K562 (cell line): ENCODE results near the gene TCEA3. TPM values are rescaled to one million over a fixed set of nuclear protein-coding genes. Genes with fewer than 3 reads are reported as not detected.

Source experiments
- ATAC-seq: fragments of 200-7000 bp; cut with Tn5 transposase; 3 replicates; pipeline ENCODE4 v1.9.1; 2020; ENCODE audit warnings: moderate library complexity
- BruUV-seq: library from RNA; stranded (reverse); fragments of 400-500 nt; replicated peaks from 2 replicates; lab custom pipeline; 2021; lab: Mats Ljungman, UMichigan
- CTCF ChIA-PET: fragments of 300-600 bp; formaldehyde crosslinking; extraction: SDS; loops from one replicate; lab custom pipeline; 2021; ENCODE audit warnings: low intra/inter-chr PET ratio; lab: Yijun Ruan, JAX
- POLR2A ChIA-PET: fragments of 300-600, 350-650 bp; sonication (Branson Sonifier 250); formaldehyde crosslinking; extraction: SDS; loops from one replicate; lab custom pipeline; 2021; ENCODE audit warnings: antibody characterized with exemption, inconsistent platforms; lab: Yijun Ruan, JAX
- DNase-seq, 4 experiments: peaks; one replicate each; pipeline versions ENCODE4 v3.0.0 to v3.0.0-alpha.2; 2011 to 2018; ENCODE audit warnings: low spot score in 3 of 4, mixed read lengths in 3 of 4; ENCODE audit errors: extremely low read depth in 1 of 4
- FAIRE-seq: peaks from 2 replicates; lab custom pipeline; 2011; peaks lifted over from hg19 to GRCh38; lab: Jason Lieb, UNC
- H2AFZ ChIP-seq: 2 replicates; pipeline ENCODE4 v1.6.0; 2011; ENCODE audit warnings: low read depth, low read length, control low read depth, inconsistent platforms
- H3K27ac ChIP-seq: fragments of 200-600 bp; 3 replicates; pipeline ENCODE4 v1.8.0; 2011; ENCODE audit warnings: low read depth, mild to moderate bottlenecking, control low read depth, inconsistent platforms, low read length, moderate library complexity, mixed read lengths; ENCODE audit errors: extremely low read depth
- H3K27me3 ChIP-seq, 2 experiments: fragments of 300-600 bp in 1 of 2; 2 replicates in 1 of 2; 3 replicates in 1 of 2; pipeline versions ENCODE4 v1.6.0 to v1.8.0; 2011; ENCODE audit warnings: inconsistent platforms in 2 of 2, low read length in 2 of 2, mild to moderate bottlenecking in 1 of 2, mixed read lengths in 1 of 2, moderate library complexity in 1 of 2; ENCODE audit not compliant: control insufficient read depth in 2 of 2, insufficient read depth in 2 of 2
- H3K36me3 ChIP-seq: fragments of 300-600 bp; 3 replicates; pipeline ENCODE4 v1.8.0; 2011; ENCODE audit warnings: mild to moderate bottlenecking, low read length, inconsistent platforms; ENCODE audit not compliant: control insufficient read depth, insufficient read depth
- H3K4me1 ChIP-seq, 2 experiments: fragments of 200-600 bp in 1 of 2; replicated peaks in 1 of 2; 2 replicates in 1 of 2; 3 replicates in 1 of 2; pipeline versions ENCODE4 v1.5.1 to v1.8.0; 2011; ENCODE audit warnings: inconsistent platforms in 2 of 2, low read length in 2 of 2, mild to moderate bottlenecking in 1 of 2, mixed read lengths in 1 of 2, moderate library complexity in 1 of 2; ENCODE audit not compliant: control insufficient read depth in 2 of 2, insufficient read depth in 2 of 2
- H3K4me2 ChIP-seq: 2 replicates; pipeline ENCODE4 v1.6.1; 2011; ENCODE audit warnings: low read length, control low read depth, inconsistent platforms, mixed read lengths; ENCODE audit not compliant: insufficient read depth
- H3K4me3 ChIP-seq: fragments of 200-600 bp; sonication (generic), shearing (Covaris generic); 2 replicates; pipeline ENCODE4 v1.5.1; 2016; ENCODE audit warnings: control low read depth, inconsistent platforms
- H3K79me2 ChIP-seq: fragments of 200-600 bp; 3 replicates; pipeline ENCODE4 v1.8.0; 2011; ENCODE audit warnings: low read length, inconsistent platforms; ENCODE audit not compliant: control insufficient read depth, insufficient read depth
- H3K9ac ChIP-seq, 2 experiments: 2 replicates each; pipeline versions ENCODE4 v1.6.0 to v1.6.1; 2011; ENCODE audit warnings: low read depth in 2 of 2, low read length in 2 of 2, control low read depth in 1 of 2, inconsistent platforms in 1 of 2, mild to moderate bottlenecking in 1 of 2, mixed read lengths in 1 of 2; ENCODE audit not compliant: insufficient read depth in 1 of 2
- H3K9me1 ChIP-seq: one replicate; pipeline ENCODE4 v1.6.0; 2011; ENCODE audit warnings: inconsistent platforms, mild to moderate bottlenecking, low read length, moderate library complexity; ENCODE audit not compliant: control insufficient read depth, insufficient read depth
- H3K9me3 ChIP-seq: replicated peaks from 2 replicates; pipeline ENCODE4 v1.5.1; 2011; ENCODE audit warnings: low read depth, low read length, inconsistent platforms; ENCODE audit not compliant: control insufficient read depth, insufficient read depth
- H4K20me1 ChIP-seq: replicated peaks from 2 replicates; pipeline ENCODE4 v1.6.1; 2011; ENCODE audit warnings: low read length, inconsistent platforms, mixed read lengths; ENCODE audit not compliant: control insufficient read depth, insufficient read depth
- ZNF316 ChIP-seq: fragments of 450-650 bp; IDR thresholded peaks from 2 replicates; pipeline ENCODE4 v1.6.1; 2016
- ZNF384 ChIP-seq: IDR thresholded peaks from 2 replicates; pipeline ENCODE4 v1.6.1; 2012; ENCODE audit warnings: low read depth, low read length, improper control_type of control experiment
- WGBS: fragments of 100-300 bp; shearing (Covaris generic); methylation state at CpG from one replicate; pipeline ENCODE4 v1.1.6; 2016; ENCODE audit warnings: low coverage, mixed read lengths; ENCODE audit not compliant: insufficient coverage; ENCODE audit errors: missing lambda C conversion rate; 5-methylcytosine and 5-hydroxymethylcytosine counted together
- in situ Hi-C: fragments of 300-500 bp; cut with MboI; formaldehyde crosslinking; loops from 4 replicates; pipeline ENCODE4 v1.15.0; 2018; ENCODE audit warnings: inconsistent platforms, mixed read lengths
- intact Hi-C: fragments of 100-400 bp; cut with micrococcal nuclease; formaldehyde crosslinking; loops from 2 replicates; pipeline ENCODE4 v1.14.2; 2022
- polyA plus RNA-seq, 8 experiments: library from polyadenylated mRNA; depleted of rRNA in 4 of 8; stranded (reverse) in 5 of 8; unstranded in 3 of 8; fragments of >200 nt; fragmentation: Nextera tagmentation in 2 of 8; fragmentation: Illumina TruSeq in 1 of 8; extraction: Ambion mirVana in 2 of 8; extraction: Trizol in 1 of 8; gene quantifications; 2 replicates each; pipeline versions ENCODE4 v1.2.1 to v1.2.3, GENCODE V29; 2011 to 2014; ENCODE audit warnings: inconsistent platforms in 1 of 8, missing spikeins in 1 of 8
- total RNA-seq, 7 experiments: library from RNA; depleted of rRNA in 6 of 7; stranded (reverse); fragments of >200 nt in 6 of 7; fragmentation: Illumina TruSeq in 2 of 7; extraction: Trizol in 2 of 7; gene quantifications; 2 replicates each; pipeline versions ENCODE4 v1.2.1 to v1.2.3, GENCODE V29; 2011 to 2021; ENCODE audit warnings: low replicate concordance in 1 of 7

TCEA3 gene
- total and polyA plus RNA-seq, 9 of the 15 experiments (the other 6 are each of a cell fraction or from before 2014, with no cell fraction given): 0.03 to 0.55 (median 0.36) TPM

DNA sequence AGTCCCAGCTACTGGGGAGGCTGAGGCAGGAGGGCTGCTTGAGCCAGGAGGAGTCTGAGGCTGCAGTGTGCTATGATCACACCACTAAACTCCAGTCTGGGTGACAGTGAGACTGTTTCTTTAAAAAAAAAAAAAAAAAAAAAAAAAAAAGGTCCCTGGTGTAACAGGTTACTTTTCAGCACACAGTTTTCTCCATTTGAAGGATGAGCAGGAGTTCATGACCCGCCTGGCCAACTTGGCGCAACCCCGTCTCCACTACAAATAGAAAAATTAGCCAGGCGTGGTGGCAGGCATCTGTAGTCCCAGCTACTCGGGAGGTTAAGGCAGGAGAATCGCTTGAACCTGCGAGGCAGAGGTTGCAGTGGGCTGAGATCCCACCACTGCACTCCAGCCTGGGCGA lies 92.8 kb downstream of the TCEA3 start:
- DNase-seq: no peak
- Histone ChIP-seq H3K4me1 (peaks cover 0 to 9% of the 10 kb centered on the region in 2 experiments; a peak in 1 of 5 replicates), H3K27me3 (no peaks in the 10 kb centered on the region), H3K36me3 (peaks cover 88% of the 10 kb centered on the region), H3K9ac (no peak overlapping the region), H3K4me3 (no peak overlapping the region), H3K9me1 (no peaks in the 10 kb centered on the region), H2AFZ (no peak overlapping the region), H4K20me1 (no peaks in the 10 kb centered on the region), H3K27ac (no peak overlapping the region)
- CTCF ChIA-PET: no interaction called here
- no TSS peak for BruUV-seq
- WGBS: 96% methylated on average over 7 of the region's 8 CpGs
- TF ChIP-seq ZNF384 (peak; percentile 60; the same call in 1 of the 2 replicates), ZNF316 (no peak)
- TF ChIP-seq, all 486 proteins: peak for 1
- no peak for ATAC-seq
- Histone ChIP-seq H3K9me3 (no peaks in the 10 kb centered on the region), H3K79me2 (peaks cover 82% of the 10 kb centered on the region), H3K4me2 (no peak overlapping the region)
- in situ Hi-C loops: no loop called here
- POLR2A ChIA-PET: interaction anchor here (0.6 to 1.3 kb wide), 2 partner anchors 13 to 565 kb away, joined by 3 to 8 read pairs; no protein-coding TSS in a partner anchor
- intact Hi-C loops: no loop called here
- no peak for FAIRE-seq

Other genes with a start within 250 kb of the TCEA3 start
- gene HTR1D, start 207.2 kb downstream of the TCEA3 start, total RNA-seq (2014; rRNA removed): not detected in 2 replicates
- gene HTR1D, start 207.2 kb downstream of the TCEA3 start, total RNA-seq (2014; rRNA removed; fragmentation: Illumina TruSeq; extraction: Trizol): not detected in 2 replicates
- gene HTR1D, start 207.2 kb downstream of the TCEA3 start, total RNA-seq (2015; rRNA removed; fragmentation: Illumina TruSeq; extraction: Trizol): not detected in 2 replicates
- 0.04 TPM in 1 of 2 replicates, not detected in the other for gene HTR1D, start 207.2 kb downstream of the TCEA3 start, total RNA-seq (2021)
- 0.04 and 0.08 TPM in 2 replicates for gene HTR1D, start 207.2 kb downstream of the TCEA3 start, polyA plus RNA-seq (2011; rRNA removed)
- 0.09 TPM in 1 of 2 replicates, not detected in the other for gene HTR1D, start 207.2 kb downstream of the TCEA3 start, polyA plus RNA-seq (2014; fragmentation: Illumina TruSeq; extraction: Trizol)
- under 1 TPM in 1 of 2 experiments, not detected in 1; 0.03 TPM for gene HTR1D, start 207.2 kb downstream of the TCEA3 start, polyA plus RNA-seq (2014; fragmentation: Nextera tagmentation; extraction: Ambion mirVana)
- 0.08 and 0.09 TPM in 2 replicates for gene HTR1D, start 207.2 kb downstream of the TCEA3 start, polyA plus RNA-seq (2014; rRNA removed)
- gene HNRNPR, start 80.5 kb downstream of the TCEA3 start, total RNA-seq (2014; rRNA removed): 212 and 244 TPM in 2 replicates
- 301 and 338 TPM in 2 replicates for gene HNRNPR, start 80.5 kb downstream of the TCEA3 start, total RNA-seq (2014; rRNA removed; fragmentation: Illumina TruSeq; extraction: Trizol)
- gene HNRNPR, start 80.5 kb downstream of the TCEA3 start, total RNA-seq (2015; rRNA removed; fragmentation: Illumina TruSeq; extraction: Trizol): 321 and 351 TPM in 2 replicates
- gene HNRNPR, start 80.5 kb downstream of the TCEA3 start, total RNA-seq (2021): 238 and 253 TPM in 2 replicates
- 270 and 360 TPM in 2 replicates for gene HNRNPR, start 80.5 kb downstream of the TCEA3 start, polyA plus RNA-seq (2011; rRNA removed)
- 318 and 372 TPM in 2 replicates for gene HNRNPR, start 80.5 kb downstream of the TCEA3 start, polyA plus RNA-seq (2014; fragmentation: Illumina TruSeq; extraction: Trizol)
- 10 to 100 TPM; 80.9 to 93.4 TPM for gene HNRNPR, start 80.5 kb downstream of the TCEA3 start, polyA plus RNA-seq (2014; fragmentation: Nextera tagmentation; extraction: Ambion mirVana)
- gene HNRNPR, start 80.5 kb downstream of the TCEA3 start, polyA plus RNA-seq (2014; rRNA removed): 321 and 349 TPM in 2 replicates
- gene ZNF436, start 54.9 kb downstream of the TCEA3 start, total RNA-seq (2014; rRNA removed): 6.2 and 7.0 TPM in 2 replicates
- gene ZNF436, start 54.9 kb downstream of the TCEA3 start, total RNA-seq (2014; rRNA removed; fragmentation: Illumina TruSeq; extraction: Trizol): 8.3 and 9.4 TPM in 2 replicates
- gene ZNF436, start 54.9 kb downstream of the TCEA3 start, total RNA-seq (2015; rRNA removed; fragmentation: Illumina TruSeq; extraction: Trizol): 11.3 and 11.9 TPM in 2 replicates
- gene ZNF436, start 54.9 kb downstream of the TCEA3 start, total RNA-seq (2021): 6.9 and 7.4 TPM in 2 replicates
- 8.0 and 9.7 TPM in 2 replicates for gene ZNF436, start 54.9 kb downstream of the TCEA3 start, polyA plus RNA-seq (2011; rRNA removed)
- gene ZNF436, start 54.9 kb downstream of the TCEA3 start, polyA plus RNA-seq (2014; fragmentation: Illumina TruSeq; extraction: Trizol): 6.8 and 7.3 TPM in 2 replicates
- gene ZNF436, start 54.9 kb downstream of the TCEA3 start, polyA plus RNA-seq (2014; fragmentation: Nextera tagmentation; extraction: Ambion mirVana): 1 to 10 TPM; 2.1 to 3.3 TPM
- 3.8 and 4.5 TPM in 2 replicates for gene ZNF436, start 54.9 kb downstream of the TCEA3 start, polyA plus RNA-seq (2014; rRNA removed)
- 19.0 and 23.0 TPM in 2 replicates for gene ASAP3, start 59.4 kb upstream of the TCEA3 start, total RNA-seq (2014; rRNA removed)
- 14.3 and 14.8 TPM in 2 replicates for gene ASAP3, start 59.4 kb upstream of the TCEA3 start, total RNA-seq (2014; rRNA removed; fragmentation: Illumina TruSeq; extraction: Trizol)
- 15.7 and 17.4 TPM in 2 replicates for gene ASAP3, start 59.4 kb upstream of the TCEA3 start, total RNA-seq (2015; rRNA removed; fragmentation: Illumina TruSeq; extraction: Trizol)
- 27.6 and 31.2 TPM in 2 replicates for gene ASAP3, start 59.4 kb upstream of the TCEA3 start, total RNA-seq (2021)
- gene ASAP3, start 59.4 kb upstream of the TCEA3 start, polyA plus RNA-seq (2011; rRNA removed): 16.1 and 25.4 TPM in 2 replicates
- gene ASAP3, start 59.4 kb upstream of the TCEA3 start, polyA plus RNA-seq (2014; fragmentation: Illumina TruSeq; extraction: Trizol): 21.3 and 22.3 TPM in 2 replicates
- gene ASAP3, start 59.4 kb upstream of the TCEA3 start, polyA plus RNA-seq (2014; fragmentation: Nextera tagmentation; extraction: Ambion mirVana): 1 to 10 TPM; 1.7 to 2.8 TPM
- gene ASAP3, start 59.4 kb upstream of the TCEA3 start, polyA plus RNA-seq (2014; rRNA removed): 17.9 and 20.3 TPM in 2 replicates
- 14.9 and 19.9 TPM in 2 replicates for gene E2F2, start 106.5 kb upstream of the TCEA3 start, total RNA-seq (2014; rRNA removed)
- 11.0 and 11.4 TPM in 2 replicates for gene E2F2, start 106.5 kb upstream of the TCEA3 start, total RNA-seq (2014; rRNA removed; fragmentation: Illumina TruSeq; extraction: Trizol)
- gene E2F2, start 106.5 kb upstream of the TCEA3 start, total RNA-seq (2015; rRNA removed; fragmentation: Illumina TruSeq; extraction: Trizol): 11.7 and 12.0 TPM in 2 replicates
- gene E2F2, start 106.5 kb upstream of the TCEA3 start, total RNA-seq (2021): 22.5 and 25.3 TPM in 2 replicates
- 3.1 and 4.2 TPM in 2 replicates for gene E2F2, start 106.5 kb upstream of the TCEA3 start, polyA plus RNA-seq (2011; rRNA removed)
- 14.3 and 16.1 TPM in 2 replicates for gene E2F2, start 106.5 kb upstream of the TCEA3 start, polyA plus RNA-seq (2014; fragmentation: Illumina TruSeq; extraction: Trizol)
- gene E2F2, start 106.5 kb upstream of the TCEA3 start, polyA plus RNA-seq (2014; fragmentation: Nextera tagmentation; extraction: Ambion mirVana): 1 to 10 TPM; 3.8 to 4.0 TPM
- 10.1 and 10.3 TPM in 2 replicates for gene E2F2, start 106.5 kb upstream of the TCEA3 start, polyA plus RNA-seq (2014; rRNA removed)
- 50.9 and 59.4 TPM in 2 replicates for gene ID3, start 134.8 kb upstream of the TCEA3 start, total RNA-seq (2014; rRNA removed)
- 12.6 and 17.2 TPM in 2 replicates for gene ID3, start 134.8 kb upstream of the TCEA3 start, total RNA-seq (2014; rRNA removed; fragmentation: Illumina TruSeq; extraction: Trizol)
- gene ID3, start 134.8 kb upstream of the TCEA3 start, total RNA-seq (2015; rRNA removed; fragmentation: Illumina TruSeq; extraction: Trizol): 17.7 and 20.4 TPM in 2 replicates
- 42.2 and 44.8 TPM in 2 replicates for gene ID3, start 134.8 kb upstream of the TCEA3 start, total RNA-seq (2021)
- gene ID3, start 134.8 kb upstream of the TCEA3 start, polyA plus RNA-seq (2011; rRNA removed): 28.6 and 59.8 TPM in 2 replicates
- 23.5 and 30.8 TPM in 2 replicates for gene ID3, start 134.8 kb upstream of the TCEA3 start, polyA plus RNA-seq (2014; fragmentation: Illumina TruSeq; extraction: Trizol)
- 10 to 100 TPM in 1 of 2 experiments, 1 to 10 TPM in 1; 6.8 to 13.2 TPM for gene ID3, start 134.8 kb upstream of the TCEA3 start, polyA plus RNA-seq (2014; fragmentation: Nextera tagmentation; extraction: Ambion mirVana)
- 44.4 and 54.2 TPM in 2 replicates for gene ID3, start 134.8 kb upstream of the TCEA3 start, polyA plus RNA-seq (2014; rRNA removed)